ENCODE measurements around the gene PON2.
"Not testable (repeated sequence)": the region's sequence is repeated elsewhere in the genome, so short reads cannot be mapped to it uniquely, and the experiment has no call there.

PON2 gene

GRCh38 chr7:95394370-95394769 lies 40.5 kb downstream of the PON2 start:
- no peak for TF ChIP-seq CTCF (IDR thresholded peaks at IDR 0.05; ENCODE audit: insufficient read depth, low read length)
- TF ChIP-seq POLR2AphosphoS5 (IDR thresholded peaks at IDR 0.05; ENCODE audit: low read depth) = no peak

GRCh38 chr7:95391761-95392160 lies 43.1 kb downstream of the PON2 start:
- Histone ChIP-seq H3K27me3 (ENCODE audit: insufficient read depth, poor library complexity, severe bottlenecking) (peaks cover 6% of the 10 kb centered on the region), H3K27ac (replicated peaks) (no peak overlapping the region), H3K4me3 (replicated peaks; ENCODE audit: insufficient read depth, low read length) (no peak overlapping the region)
- DNase-seq (ENCODE audit: low read depth in 1 of 2, low spot score in 1 of 2) = no peak
- TF ChIP-seq CTCF (IDR thresholded peaks at IDR 0.05; ENCODE audit: insufficient read depth, low read length) (no peak), SPI1 (IDR thresholded peaks at IDR 0.05; ENCODE audit: borderline replicate concordance, low read depth) (no peak), GABPA (IDR thresholded peaks at IDR 0.05; ENCODE audit: low read depth) (no peak), POLR2AphosphoS5 (IDR thresholded peaks at IDR 0.05; ENCODE audit: low read depth) (no peak), REST (IDR thresholded peaks at IDR 0.05; ENCODE audit: insufficient replicate concordance, low read depth) (no peak)

More at GRCh38 chr7:95394370-95394769, 40.5 kb downstream of the PON2 start:
- H3K27ac ChIP-seq (replicated peaks) = no peak overlapping the region
- peaks cover 15% of the 10 kb centered on the region for H3K27me3 ChIP-seq (ENCODE audit: insufficient read depth, poor library complexity, severe bottlenecking)
- no peak overlapping the region for H3K4me3 ChIP-seq (replicated peaks; ENCODE audit: insufficient read depth, low read length)
- DNase-seq (ENCODE audit: low read depth in 1 of 2, low spot score in 1 of 2) = no peak

GRCh38 chr7:95389516-95389915 lies 45.3 kb downstream of the PON2 start:
- TF ChIP-seq POLR2AphosphoS5 (IDR thresholded peaks at IDR 0.05; ENCODE audit: low read depth) = no peak
- no peak overlapping the region for H3K4me3 ChIP-seq (replicated peaks; ENCODE audit: insufficient read depth, low read length)
- no peak for DNase-seq (ENCODE audit: low read depth in 1 of 2, low spot score in 1 of 2)
- H3K27me3 ChIP-seq (ENCODE audit: insufficient read depth, poor library complexity, severe bottlenecking) = no peaks in the 10 kb centered on the region
- no peak overlapping the region for H3K27ac ChIP-seq (replicated peaks)

- DNase-seq (ENCODE audit: low read depth in 1 of 2, low spot score in 1 of 2); H3K27me3 ChIP-seq (ENCODE audit: insufficient read depth, poor library complexity, severe bottlenecking); H3K27ac ChIP-seq (replicated peaks); H3K4me3 ChIP-seq (replicated peaks; ENCODE audit: insufficient read depth, low read length): not testable (repeated sequence)
Observed at GRCh38 chr7:95379457-95379856, 55.4 kb downstream of the PON2 start.

GRCh38 chr7:95376632-95377400 lies 58.0 kb downstream of the PON2 start:
- TF ChIP-seq POLR2AphosphoS5 (IDR thresholded peaks at IDR 0.05; ENCODE audit: low read depth) = no peak
- TF ChIP-seq CTCF (IDR thresholded peaks at IDR 0.05; ENCODE audit: insufficient read depth, low read length) = no peak
- TF ChIP-seq GABPA (IDR thresholded peaks at IDR 0.05; ENCODE audit: low read depth) = no peak
- TF ChIP-seq SPI1 (IDR thresholded peaks at IDR 0.05; ENCODE audit: borderline replicate concordance, low read depth) = no peak
- no peak for TF ChIP-seq REST (IDR thresholded peaks at IDR 0.05; ENCODE audit: insufficient replicate concordance, low read depth)
- Histone ChIP-seq H3K27ac (replicated peaks) (no peak overlapping the region), H3K27me3 (ENCODE audit: insufficient read depth, poor library complexity, severe bottlenecking) (no peaks in the 10 kb centered on the region), H3K4me3 (replicated peaks; ENCODE audit: insufficient read depth, low read length) (no peak overlapping the region)
- DNase-seq (ENCODE audit: low read depth in 1 of 2, low spot score in 1 of 2) = no peak
